Measurements from ENCODE around the gene FCN2. TPM values are rescaled to one million over a fixed set of nuclear protein-coding genes. Genes with fewer than 3 reads are reported as not detected.

Gene FCN2
- not detected in 5 replicates for total RNA-seq (2022; extraction: Qiagen RNA extraction)

DNA sequence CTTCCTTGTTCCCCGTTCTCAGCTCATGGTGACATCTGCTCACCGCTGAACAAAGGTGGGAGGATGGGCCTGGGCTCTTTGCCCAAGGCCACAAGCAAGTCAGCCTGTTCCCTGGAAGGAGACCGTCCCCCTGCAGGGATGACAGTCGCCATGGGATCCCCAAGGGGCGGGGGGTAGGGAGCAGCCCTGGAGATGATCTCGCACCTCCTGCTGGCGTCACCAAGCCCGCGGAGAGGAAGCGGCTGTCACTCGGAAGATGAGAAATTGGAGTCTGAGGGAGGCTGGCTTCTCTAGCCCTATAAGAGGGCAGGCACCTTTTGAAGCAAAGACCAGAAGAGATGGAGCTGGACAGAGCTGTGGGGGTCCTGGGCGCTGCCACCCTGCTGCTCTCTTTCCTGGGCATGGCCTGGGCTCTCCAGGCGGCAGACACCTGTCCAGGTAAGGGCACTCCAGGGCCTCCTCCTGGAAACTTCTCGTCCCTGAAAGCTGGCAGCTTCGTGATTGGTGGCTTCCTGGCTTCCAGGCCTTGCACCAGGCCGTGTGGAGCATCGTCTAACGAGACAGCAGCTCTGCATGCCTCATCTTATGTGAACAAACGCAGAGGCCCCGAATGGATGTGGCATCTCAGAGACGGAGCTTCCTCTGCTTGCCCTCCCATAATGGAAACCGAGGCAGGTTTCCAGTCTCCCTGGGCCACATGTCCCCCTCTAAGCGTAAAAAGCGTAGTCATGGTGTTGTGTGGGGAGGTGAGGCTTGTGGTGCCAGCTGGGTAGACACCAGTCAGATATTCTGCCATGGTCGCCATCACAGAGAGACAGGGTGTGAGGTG lies at the start of gene FCN2:
Gene FCN2, plus strand, starts transcription at position 327 of the 829 bp plus-strand sequence. Its CDS starts 12 bp downstream, at position 339.

DNA sequence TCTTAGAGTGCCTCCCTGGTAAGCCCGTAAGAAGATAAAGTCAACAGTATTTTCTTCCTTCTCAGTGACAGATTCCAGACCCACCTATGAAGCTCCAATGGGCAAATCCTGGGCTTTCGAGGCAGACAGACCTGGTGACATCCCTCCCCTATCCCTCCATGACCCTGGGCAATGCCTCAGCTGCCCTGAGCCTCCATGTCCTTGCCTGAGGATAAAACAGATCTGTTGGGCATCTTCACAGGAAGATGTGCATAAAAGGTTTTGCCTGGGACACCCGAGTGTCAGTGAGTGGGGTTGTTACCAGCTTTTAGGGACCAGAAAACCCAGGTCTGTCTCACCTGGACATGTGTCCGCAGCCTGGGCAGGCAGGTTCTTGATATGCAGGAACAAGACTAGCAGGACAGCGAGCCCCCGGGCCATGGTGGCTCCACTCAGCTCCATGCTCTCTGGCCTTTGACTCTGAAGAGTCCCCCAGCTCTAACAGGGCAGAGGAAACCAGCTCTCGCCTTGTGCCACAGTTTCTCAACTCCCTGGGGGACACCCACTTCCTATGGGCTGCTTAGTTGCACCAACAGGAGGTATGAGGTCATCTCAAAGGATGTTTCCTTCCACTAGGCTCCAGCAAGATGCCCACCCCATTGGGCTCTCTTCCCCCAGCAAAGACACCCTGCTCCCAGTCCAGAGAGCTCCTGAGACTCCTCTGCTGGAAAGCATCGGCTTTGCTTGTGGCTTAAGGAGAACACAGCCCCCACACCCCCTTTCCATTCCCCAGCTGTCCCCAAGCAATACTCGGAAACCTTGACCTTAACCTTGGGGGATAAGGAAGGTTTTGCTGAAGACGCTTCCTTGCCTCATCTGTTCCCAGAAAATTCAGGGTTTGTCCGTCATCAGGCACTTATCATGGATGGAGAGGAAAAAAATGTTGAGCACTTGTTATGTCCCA lies 37.1 kb downstream of the FCN2 start, which contains the start of gene FCN1:
Gene FCN1, minus strand, starts transcription at position 482 of the 943 bp plus-strand sequence. Its CDS starts 41 bp downstream, at position 441.

Other genes starting within 250 kb of the FCN2 start
- 28.1 to 54.8 TPM (median 48.1 TPM) in 5 replicates for gene COL5A1, start 239.0 kb upstream of the FCN2 start, total RNA-seq (2022; extraction: Qiagen RNA extraction)
- not detected in 5 replicates for gene FCN1, start 37.1 kb downstream of the FCN2 start, total RNA-seq (2022; extraction: Qiagen RNA extraction)
- gene OLFM1, start 206.9 kb downstream of the FCN2 start, total RNA-seq (2022; extraction: Qiagen RNA extraction): 7.8 to 10.3 TPM (median 10.1 TPM) in 5 replicates